Fibroblast of upper back skin (primary cell): ENCODE results near the gene ITPR3.
"Not testable (repeated sequence)": the region's sequence is repeated elsewhere in the genome, so short reads cannot be mapped to it uniquely, and the experiment has no call there.

ENCODE experiments used
- DNase-seq: peaks from one replicate; pipeline ENCODE4 v3.0.0-alpha.2; 2013

Gene ITPR3

GRCh38 chr6:33591424-33592032 lies 29.6 kb upstream of the ITPR3 start:
- DNase-seq: no peak

GRCh38 chr6:33592280-33592594 lies 28.9 kb upstream of the ITPR3 start:
- DNase-seq: no peak

DNA sequence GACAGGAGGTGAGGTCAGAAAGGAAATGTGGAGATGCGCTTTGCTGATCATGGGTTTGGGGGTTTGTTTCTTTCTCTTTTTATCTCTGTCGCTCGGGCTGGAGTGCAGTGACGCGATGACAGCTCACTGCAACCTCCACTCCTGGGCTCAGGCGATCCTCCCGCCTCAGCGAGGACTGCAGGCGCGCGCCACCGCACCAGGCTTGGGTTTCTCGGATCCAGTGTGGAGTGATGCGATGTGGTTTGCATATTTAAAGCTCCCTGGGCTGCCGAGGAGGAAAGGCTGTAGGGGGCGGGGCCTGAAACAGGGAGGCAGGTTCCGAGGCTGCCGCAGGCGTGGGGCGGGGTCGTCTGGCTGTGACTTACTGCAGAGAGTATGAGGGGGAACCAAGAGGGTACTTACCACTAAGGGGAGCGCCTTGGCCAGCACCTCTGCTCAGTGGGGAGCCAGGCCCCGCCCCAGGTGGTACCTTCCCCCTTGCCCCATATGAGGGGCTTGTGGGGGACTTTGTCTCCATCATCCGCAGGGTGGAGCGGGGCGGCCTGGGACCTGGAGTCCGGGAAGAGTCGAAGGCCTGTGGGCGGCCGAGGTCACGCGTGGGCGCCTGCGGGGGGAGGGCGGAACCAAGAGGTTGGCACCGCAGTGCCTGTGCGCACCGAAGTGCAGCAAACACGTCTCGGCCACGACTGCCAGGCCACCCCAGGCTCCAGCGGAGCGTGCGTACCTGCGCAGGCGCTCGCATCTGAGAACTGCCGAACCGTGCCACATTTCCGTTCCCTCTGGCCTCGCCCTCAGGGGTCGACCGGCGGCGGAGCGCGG lies 28.3 kb upstream of the ITPR3 start:
- DNase-seq: no peak

DNA sequence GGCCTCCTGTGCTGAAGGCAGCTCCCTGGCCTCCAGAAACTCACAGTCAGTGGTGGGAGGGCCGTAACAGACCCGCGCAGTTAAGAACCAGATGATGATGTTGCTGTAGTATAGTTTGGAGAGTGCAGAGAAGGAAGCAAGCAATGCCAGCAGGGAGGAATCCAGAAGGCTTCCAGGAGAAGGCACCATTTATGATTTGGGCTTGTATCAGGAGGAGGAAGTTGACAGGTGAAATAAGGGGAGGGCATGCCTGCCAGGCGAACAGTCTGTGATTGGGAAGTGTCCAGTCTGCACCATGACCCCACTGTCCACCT lies 27.8 kb upstream of the ITPR3 start:
- no peak for DNase-seq

GRCh38 chr6:33595001-33595846 lies 25.9 kb upstream of the ITPR3 start:
- DNase-seq: no peak

DNA sequence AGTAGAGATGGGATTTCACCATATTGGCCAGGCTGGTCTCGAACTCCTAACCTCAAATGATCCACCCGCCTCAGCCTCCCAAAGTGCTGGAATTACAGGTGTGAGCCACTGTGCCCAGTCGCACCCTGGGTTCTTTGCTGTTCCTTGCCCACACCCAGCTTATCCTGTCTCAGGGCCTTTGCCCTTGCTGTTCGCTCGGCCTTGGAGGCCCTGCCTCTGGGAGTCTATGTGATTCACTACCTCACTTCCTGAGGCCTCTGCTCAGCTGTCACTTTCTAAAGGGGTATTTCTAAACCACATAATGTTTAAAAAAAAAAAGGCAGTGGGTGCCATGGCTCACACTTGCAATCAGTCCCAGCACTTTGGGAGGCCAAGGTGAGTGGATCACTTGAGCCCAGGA lies 24.2 kb upstream of the ITPR3 start:
- DNase-seq: not testable (repeated sequence)

- DNase-seq: no peak
Measured at GRCh38 chr6:33597551-33598322, 23.4 kb upstream of the ITPR3 start.

DNA sequence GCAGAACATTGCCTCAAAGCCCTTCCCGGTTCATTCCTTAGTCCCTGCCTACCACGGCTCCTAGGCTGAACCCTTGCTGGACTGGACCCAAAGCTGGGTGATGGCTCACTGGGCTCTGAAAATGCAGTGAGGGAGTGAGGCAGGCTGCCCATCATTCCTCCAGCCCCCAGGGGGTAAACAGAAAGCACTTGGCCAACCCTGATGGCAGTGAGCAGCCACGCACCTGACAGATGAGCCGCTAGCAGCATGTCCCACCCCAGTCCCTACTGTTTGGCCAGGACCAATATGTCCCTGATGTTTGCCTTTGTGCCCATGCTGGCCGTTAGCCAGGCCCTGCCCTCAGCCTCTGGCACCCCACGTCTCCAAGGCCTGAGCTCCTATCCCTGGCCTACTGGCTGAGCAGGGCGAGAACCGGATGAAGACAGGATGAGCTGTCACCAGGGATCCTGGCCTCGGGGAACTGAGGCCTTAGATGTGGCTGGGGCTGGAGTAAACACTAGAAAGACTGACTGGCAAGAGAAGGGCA lies 21.6 kb upstream of the ITPR3 start:
- DNase-seq: no peak

GRCh38 chr6:33600761-33601160 lies 20.4 kb upstream of the ITPR3 start:
- DNase-seq: no peak

DNA sequence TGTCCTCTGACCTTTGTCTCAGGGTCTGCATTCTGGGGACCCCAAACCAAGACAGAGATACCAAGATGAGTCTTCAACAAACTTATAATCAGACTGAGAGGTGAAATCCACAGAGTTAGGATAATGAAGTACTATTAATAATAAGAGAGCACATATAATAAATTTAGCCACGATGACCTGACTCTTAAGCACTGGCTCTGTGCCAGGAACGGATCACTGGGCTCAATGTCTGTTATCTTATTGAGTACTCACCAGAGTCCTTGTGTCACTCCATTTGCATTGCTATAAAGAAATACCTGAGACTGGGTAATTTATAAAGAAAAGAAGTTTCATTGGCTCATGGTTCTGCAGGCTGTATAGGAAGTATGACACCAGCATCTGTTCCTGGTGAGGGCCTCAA lies 18.9 kb upstream of the ITPR3 start:
- DNase-seq: no peak

- no peak for DNase-seq
Measured at GRCh38 chr6:33604941-33605854, 15.9 kb upstream of the ITPR3 start.

DNA sequence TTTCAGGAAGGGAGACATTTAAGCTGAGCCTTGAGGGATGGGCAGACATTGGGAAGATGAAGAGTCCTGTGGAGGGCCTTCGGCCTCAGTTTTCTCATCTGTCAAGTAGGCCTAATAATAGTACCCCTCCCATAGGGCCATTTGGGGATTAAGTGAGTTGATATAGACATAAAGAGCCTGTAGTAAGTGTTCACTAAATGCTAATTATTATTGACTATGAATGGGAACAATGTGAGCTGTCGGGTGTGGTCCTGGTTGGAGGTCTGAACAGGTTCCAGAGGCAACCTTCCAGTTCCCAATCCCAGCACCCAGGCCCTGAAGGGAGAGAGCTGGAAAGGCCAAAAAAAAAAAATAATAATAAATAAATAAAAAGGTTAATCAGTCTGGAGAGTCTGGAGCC lies 14.5 kb upstream of the ITPR3 start:
- no peak for DNase-seq

DNA sequence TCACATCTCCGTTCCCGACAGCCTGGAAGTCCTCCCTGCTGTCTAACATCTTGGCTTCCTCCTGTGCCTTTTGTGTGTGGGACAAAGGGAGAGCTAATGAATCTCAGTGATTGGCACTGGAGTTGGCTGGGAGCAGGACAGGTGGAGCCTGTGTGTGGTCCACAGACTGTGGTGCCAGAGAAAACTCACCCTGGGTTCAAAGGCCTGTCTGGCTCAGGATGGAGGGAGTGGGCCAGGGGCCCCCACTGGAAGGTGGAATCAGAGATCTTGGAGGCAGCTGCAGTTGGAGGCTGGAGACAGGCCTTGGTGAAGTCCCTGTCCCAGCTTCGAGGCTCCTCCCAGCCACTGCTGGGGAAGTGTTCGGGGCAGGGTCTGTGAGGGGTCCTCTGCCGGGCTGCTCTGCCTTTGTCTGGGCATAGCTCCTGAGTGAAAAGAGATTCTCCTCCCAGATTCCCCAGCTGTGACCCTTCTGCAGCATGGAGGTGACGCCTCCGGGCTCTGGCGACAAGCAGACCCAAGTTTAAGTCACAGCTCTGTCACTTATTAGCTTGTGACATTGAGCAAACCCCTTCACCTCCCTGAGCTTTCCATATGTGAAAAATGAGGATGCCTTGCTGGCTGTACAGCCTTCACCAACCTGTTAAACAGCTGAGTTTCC lies 13.9 kb upstream of the ITPR3 start:
- DNase-seq: no peak

DNA sequence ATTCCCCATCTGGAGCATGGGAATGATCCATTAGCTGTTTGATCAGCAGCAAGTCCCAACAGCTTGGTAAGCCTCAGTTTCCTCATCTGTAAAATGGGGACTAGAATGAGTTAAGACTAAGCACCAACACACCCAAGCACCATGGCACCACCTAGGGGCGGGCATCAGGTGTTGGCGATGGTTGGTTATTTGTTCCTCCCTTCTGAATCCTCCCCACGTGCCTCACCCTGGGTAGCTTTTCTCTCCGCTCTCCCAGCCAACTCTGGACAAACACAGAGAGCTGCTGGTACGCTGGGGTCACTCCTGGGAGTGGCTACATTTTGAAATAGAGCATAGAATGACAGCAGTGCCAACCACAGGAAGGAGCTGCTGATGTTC lies 13.3 kb upstream of the ITPR3 start:
- no peak for DNase-seq

GRCh38 chr6:33609019-33609418 lies 12.1 kb upstream of the ITPR3 start:
- DNase-seq: no peak

GRCh38 chr6:33609528-33609927 lies 11.6 kb upstream of the ITPR3 start:
- DNase-seq: peak; percentile 49

DNA sequence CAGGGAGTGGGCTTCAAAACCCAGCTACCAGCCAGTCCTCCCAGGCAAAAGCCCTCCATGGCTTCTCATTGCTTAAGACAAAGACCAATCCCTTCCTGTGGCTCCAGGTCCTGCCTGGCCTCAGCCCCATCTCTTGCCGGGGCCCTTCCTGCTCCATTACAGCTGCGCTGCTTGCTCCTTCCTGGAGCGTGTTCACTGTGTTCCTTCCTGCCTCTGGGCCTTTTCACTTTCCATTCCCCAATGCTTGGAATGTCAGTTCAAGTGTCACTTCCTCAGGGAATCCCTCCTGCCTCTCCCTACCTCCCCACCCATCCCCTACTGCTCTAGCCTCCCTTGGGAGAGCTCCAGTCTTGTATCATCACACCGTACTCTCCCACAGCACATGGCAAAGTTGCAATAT lies 11.1 kb upstream of the ITPR3 start:
- DNase-seq: no peak

DNA sequence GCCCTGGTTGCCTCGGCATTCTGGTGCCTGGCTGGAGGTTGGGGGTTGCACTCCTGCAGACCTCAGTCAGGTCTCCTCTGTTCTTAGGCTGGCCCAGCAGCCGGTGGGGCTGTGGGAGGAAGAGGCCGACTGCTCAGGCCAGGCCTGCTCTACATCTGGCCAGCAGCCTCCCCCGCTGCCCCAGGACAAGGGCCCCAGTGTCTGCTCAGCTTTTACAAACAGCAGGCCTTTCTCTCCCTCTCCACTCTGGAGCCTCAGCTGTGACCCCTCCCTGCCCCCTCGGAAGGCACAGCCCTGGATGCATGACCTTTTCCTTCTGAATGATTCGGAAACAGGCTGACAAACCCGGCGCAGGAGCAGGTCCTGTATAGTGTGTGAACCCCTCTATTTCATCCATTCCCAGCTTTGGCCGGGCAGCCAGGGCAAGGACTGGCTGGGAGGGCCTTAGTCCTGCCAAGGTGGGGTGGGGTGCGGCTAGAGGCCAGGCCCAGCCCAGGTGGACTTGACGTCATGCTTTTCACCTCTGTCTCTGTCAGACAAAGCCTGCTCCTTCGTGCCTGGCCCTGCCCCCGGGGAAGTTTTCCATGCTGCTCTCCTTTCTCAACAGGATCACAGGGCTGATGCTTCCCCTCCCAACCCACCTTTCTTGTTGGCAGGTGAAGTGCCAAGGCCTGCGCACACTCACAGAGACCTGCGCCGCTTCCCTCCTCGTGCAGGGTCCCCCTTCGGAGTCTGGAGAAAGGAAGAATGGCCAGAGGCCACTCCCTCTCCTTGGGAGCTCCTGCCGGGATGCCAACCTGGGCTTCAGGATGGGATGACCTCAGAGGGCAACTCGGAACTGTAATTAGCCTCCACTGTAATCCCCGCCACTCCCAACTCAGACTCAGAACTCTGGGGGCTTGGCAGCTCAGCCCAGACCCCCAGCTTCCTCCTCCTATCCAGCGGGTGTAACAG lies 10.1 kb upstream of the ITPR3 start:
- DNase-seq: no peak

- peak; percentile 68 for DNase-seq
Measured at GRCh38 chr6:33613146-33613794, 7.9 kb upstream of the ITPR3 start.

- no peak for DNase-seq
Measured at GRCh38 chr6:33613795-33614168, 7.3 kb upstream of the ITPR3 start.
